ENCODE data around the gene MINDY4.

Gene MINDY4

GRCh38 chr7:30840141-30841024, 69.2 kb downstream of the MINDY4 start:
- DNase-seq = no peak

GRCh38 chr7:30841025-30841735, 70.0 kb downstream of the MINDY4 start:
- DNase-seq = no peak

GRCh38 chr7:30841801-30842541, 70.8 kb downstream of the MINDY4 start:
- DNase-seq = no peak

- no peak for DNase-seq
These were observed 71.6 kb downstream of the MINDY4 start for GRCh38 chr7:30842542-30843451.

- no peak for DNase-seq
These were observed 72.7 kb downstream of the MINDY4 start for GRCh38 chr7:30843741-30844482.

GRCh38 chr7:30844483-30844874, 73.3 kb downstream of the MINDY4 start:
- no peak for DNase-seq

GRCh38 chr7:30844916-30845315, 73.7 kb downstream of the MINDY4 start:
- DNase-seq = no peak

- peak; percentile 53 for DNase-seq
These were observed 74.4 kb downstream of the MINDY4 start for GRCh38 chr7:30845426-30846135.

- DNase-seq = no peak
These were observed 75.2 kb downstream of the MINDY4 start for GRCh38 chr7:30846378-30846777.

- no peak for DNase-seq
These were observed 77.1 kb downstream of the MINDY4 start for GRCh38 chr7:30848121-30848855.

GRCh38 chr7:30849565-30849964, 78.3 kb downstream of the MINDY4 start:
- DNase-seq = no peak

GRCh38 chr7:30850426-30850825, 79.2 kb downstream of the MINDY4 start:
- DNase-seq = no peak

- peak; percentile 15 for DNase-seq
These were observed 80.6 kb downstream of the MINDY4 start for GRCh38 chr7:30851651-30852307.

- peak; percentile 4 for DNase-seq
These were observed 81.1 kb downstream of the MINDY4 start for GRCh38 chr7:30852308-30852684.

- DNase-seq = no peak
These were observed 81.6 kb downstream of the MINDY4 start for GRCh38 chr7:30852744-30853288.

GRCh38 chr7:30853576-30853975, 82.4 kb downstream of the MINDY4 start:
- no peak for DNase-seq

- DNase-seq = no peak
These were observed 84.7 kb downstream of the MINDY4 start for GRCh38 chr7:30855936-30856335.

- DNase-seq = no peak
These were observed 87.4 kb downstream of the MINDY4 start for GRCh38 chr7:30858576-30858975.

- no peak for DNase-seq
These were observed 88.2 kb downstream of the MINDY4 start for GRCh38 chr7:30859202-30859939.

Data from EL (cell line).